ENCODE results near the gene PTCSC3. TPM values are rescaled to one million over a fixed set of nuclear protein-coding genes. Genes with fewer than 3 reads are reported as not detected.

PTCSC3 gene
- total RNA-seq, 2 experiments from 2014 or later: not detected

DNA sequence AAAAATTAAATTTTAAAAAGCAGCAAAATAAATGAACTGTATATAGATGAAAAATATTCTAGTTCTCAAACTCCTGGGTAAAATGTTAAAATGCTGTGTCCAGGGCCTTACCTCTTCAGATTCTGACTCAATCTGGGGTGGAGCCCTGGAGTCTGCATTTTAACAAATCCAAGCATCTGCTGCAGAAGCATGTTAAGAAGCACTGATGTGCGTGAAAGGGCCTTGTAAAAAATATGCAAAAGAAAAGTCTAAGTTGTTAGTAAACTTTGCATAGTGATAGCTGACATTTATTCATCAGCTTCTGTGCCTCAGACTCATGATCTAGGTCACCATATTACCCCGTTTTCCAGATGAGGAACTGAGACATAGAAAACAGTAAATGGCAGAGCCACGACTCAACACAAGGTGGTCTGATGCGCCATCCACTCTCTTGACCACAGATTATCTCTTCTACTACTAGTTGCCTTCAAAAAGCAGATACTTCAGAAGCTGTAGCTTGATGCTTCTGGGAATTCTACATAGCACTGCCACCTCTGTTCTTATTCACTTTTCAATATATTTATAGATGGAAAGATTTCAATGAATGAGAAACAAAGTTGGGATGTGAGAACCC is 28.0 kb upstream of the PTCSC3 start:
- no peaks in the 10 kb centered on the region for H3K36me3 Mint-ChIP-seq

DNA sequence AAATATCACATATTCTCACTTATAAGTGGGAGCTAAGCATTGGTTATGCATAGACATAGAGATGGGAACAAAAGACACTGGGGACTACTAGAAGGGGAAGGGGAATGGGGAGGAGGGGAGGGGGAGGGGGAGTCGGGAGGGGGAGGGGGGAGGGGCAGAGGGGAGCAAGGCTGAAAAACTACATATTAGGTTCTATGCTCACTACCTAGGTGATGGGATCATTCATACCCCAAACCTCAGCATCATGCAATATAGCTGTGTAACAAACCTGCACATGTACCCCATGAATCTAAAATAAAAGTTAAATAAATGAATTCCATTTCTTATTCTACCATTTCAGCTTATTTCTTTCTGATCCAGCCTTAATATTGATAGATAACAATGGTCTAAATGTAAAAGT is 21.9 kb upstream of the PTCSC3 start:
- Mint-ChIP-seq H3K36me3 (no peaks in the 10 kb centered on the region), H3K27me3 (peaks cover 29% of the 10 kb centered on the region), H3K4me3 (no peak overlapping the region), H3K27ac (no peak overlapping the region), H3K9me3 (peaks cover 2% of the 10 kb centered on the region), H3K4me1 (peaks cover 2% of the 10 kb centered on the region)
- no peak for DNase-seq

More for the DNA sequence above, 28.0 kb upstream of the PTCSC3 start:
- Mint-ChIP-seq H3K4me1 (no peaks in the 10 kb centered on the region), H3K9me3 (peaks cover 10% of the 10 kb centered on the region), H3K4me3 (no peak overlapping the region), H3K27me3 (peaks cover 22% of the 10 kb centered on the region), H3K27ac (no peak overlapping the region)
- DNase-seq: no peak

DNA sequence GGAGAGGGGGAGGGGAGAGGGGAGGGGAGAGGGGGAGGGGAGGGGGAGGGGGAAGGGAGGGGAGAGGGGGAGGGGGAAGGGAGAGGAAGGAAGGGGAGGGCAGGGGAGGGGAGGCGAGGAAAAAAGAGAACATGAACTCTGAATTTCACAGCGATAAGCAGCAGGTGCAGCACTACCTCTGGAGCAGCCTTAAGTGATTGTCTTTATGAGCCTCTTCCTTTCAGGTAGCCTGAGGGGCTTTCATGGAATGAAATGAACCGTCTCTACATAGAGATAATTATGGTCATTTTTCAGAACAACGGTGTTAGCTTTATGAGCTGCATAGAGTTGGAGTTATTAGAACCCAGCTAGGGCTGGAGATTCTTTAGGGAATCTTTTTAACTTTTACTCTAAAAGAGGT is 18.1 kb upstream of the PTCSC3 start:
- DNase-seq: no peak
- Mint-ChIP-seq H3K9me3 (no peaks in the 10 kb centered on the region), H3K4me1 (peaks cover 2% of the 10 kb centered on the region), H3K36me3 (no peaks in the 10 kb centered on the region), H3K4me3 (no peak overlapping the region), H3K27ac (no peak overlapping the region), H3K27me3 (peaks cover 19% of the 10 kb centered on the region)

DNA sequence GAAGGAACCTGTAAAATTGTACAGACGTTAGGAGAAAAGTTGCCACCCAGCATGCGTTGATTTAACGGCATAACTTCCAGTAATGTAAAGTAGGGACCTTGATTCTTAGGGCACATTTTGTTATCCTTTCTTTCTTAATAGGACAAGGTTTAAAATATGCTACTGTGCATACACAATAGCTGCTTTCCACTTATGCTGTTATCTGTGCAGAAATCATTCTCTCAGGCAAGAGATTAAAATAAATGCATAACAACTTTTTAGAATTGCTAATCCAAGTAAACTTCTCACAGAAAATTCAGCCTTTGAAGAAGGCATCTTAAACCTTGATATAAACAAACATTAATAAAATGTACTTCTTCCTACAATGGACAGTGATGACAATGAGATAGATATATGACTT is 16.0 kb upstream of the PTCSC3 start:
- Mint-ChIP-seq H3K4me3 (no peak overlapping the region), H3K9me3 (no peaks in the 10 kb centered on the region), H3K27ac (no peak overlapping the region), H3K36me3 (no peaks in the 10 kb centered on the region), H3K27me3 (peaks cover 6% of the 10 kb centered on the region), H3K4me1 (no peaks in the 10 kb centered on the region)
- DNase-seq: no peak

DNA sequence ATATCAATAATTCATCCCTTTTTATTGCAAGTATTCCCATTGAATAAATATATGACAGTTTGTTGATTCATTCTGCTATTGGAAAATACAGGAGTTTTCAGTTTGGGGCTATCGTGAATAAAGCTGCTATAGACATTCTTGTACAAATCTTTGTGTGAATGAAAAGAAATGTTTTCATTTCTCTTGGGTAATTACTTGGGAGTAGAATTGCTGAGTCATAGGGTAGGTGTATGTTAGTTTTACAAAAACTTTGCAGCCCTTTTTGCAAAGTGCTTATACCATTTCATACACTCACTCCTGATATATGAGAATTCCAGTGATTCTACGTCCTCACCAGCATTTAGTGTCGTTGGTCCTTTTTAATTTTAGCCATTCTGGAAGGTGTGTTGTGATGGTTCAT is 6.9 kb upstream of the PTCSC3 start:
- no peak for DNase-seq
- Mint-ChIP-seq H3K4me3 (no peak overlapping the region), H3K27me3 (peaks cover 5% of the 10 kb centered on the region), H3K4me1 (no peaks in the 10 kb centered on the region), H3K9me3 (peaks cover 2% of the 10 kb centered on the region), H3K27ac (no peak overlapping the region), H3K36me3 (no peaks in the 10 kb centered on the region)

DNA sequence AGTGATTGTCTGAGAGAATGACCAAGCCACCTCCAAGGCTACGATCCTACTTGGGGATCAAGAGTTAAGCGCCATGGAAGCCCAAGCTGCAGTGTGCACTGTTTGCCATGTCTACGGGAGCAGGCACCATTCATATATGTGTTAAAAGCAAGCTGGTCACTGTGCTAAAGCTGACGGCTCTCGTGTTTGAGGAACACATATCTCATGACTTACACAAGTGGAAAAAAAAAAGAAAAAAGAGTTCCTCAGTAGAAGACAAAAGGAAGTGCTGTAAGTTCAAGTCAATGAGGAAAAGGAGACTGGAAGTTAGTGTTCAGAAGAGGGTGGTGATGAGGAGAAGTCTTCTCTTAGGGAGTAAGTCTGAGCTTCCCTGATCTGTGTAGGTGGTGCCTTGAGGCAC is 4.9 kb upstream of the PTCSC3 start:
- Mint-ChIP-seq H3K27me3 (peaks cover 10% of the 10 kb centered on the region), H3K9me3 (no peaks in the 10 kb centered on the region), H3K4me3 (no peak overlapping the region), H3K36me3 (no peaks in the 10 kb centered on the region), H3K4me1 (no peaks in the 10 kb centered on the region), H3K27ac (no peak overlapping the region)
- DNase-seq: no peak

DNA sequence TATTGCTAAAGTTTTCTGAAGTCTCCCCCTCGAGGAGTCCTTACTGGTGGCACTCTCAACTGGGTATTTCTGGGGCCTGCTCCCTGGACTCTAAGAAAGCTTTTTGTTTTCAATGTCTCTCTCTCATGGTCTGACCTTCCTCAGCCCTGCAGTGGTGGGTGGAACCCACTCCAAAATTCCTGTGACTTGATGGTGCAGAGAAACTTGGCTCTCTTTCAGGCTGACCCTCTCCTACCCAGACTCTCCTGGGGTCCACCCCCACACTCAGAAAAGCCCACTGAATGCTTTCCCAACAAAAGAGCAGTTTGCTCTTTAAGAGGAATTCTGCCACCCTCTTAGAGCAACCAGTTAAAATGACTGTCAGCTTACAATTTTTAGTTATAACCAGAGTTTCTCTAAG is 967 bp upstream of the PTCSC3 start:
- Mint-ChIP-seq H3K4me3 (no peak overlapping the region), H3K9me3 (no peaks in the 10 kb centered on the region), H3K36me3 (no peaks in the 10 kb centered on the region), H3K4me1 (no peaks in the 10 kb centered on the region), H3K27ac (no peak overlapping the region), H3K27me3 (peaks cover 15% of the 10 kb centered on the region)
- no peak for DNase-seq

DNA sequence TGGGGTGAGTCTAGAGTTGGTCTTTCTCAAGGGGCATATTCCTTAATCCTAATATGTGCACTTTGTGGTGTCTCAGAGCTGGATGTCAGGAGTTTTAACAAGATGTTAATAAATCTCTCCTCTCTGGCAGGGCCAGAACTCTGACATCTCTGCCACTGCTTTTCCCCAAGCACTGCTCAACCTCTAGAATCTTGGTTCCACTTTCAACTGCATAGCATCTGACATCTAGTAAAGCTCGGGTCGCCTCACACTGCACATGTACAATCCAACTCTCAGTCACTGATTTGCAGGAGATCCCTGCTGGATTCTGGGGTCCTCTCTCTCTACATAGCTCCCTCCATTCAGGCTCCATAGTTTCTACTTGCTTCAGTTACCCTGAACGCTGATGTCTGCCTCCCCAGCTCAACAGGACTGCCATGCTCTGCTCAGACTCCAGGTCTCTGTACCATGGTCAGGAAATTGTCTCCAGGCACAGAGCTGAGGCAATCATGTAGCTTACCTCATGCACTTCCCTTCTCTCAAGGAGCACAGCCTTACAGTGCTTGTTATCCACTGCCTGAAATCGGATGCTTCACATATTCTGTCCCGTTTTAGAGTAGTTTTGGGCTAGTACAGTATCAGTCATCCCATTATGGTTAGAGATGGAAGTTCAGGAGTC is 1.6 kb downstream of the PTCSC3 start:
- Mint-ChIP-seq H3K4me3 (no peak overlapping the region), H3K4me1 (no peaks in the 10 kb centered on the region), H3K27ac (no peak overlapping the region), H3K9me3 (no peaks in the 10 kb centered on the region), H3K36me3 (no peaks in the 10 kb centered on the region), H3K27me3 (peaks cover 11% of the 10 kb centered on the region)
- DNase-seq: no peak

DNA sequence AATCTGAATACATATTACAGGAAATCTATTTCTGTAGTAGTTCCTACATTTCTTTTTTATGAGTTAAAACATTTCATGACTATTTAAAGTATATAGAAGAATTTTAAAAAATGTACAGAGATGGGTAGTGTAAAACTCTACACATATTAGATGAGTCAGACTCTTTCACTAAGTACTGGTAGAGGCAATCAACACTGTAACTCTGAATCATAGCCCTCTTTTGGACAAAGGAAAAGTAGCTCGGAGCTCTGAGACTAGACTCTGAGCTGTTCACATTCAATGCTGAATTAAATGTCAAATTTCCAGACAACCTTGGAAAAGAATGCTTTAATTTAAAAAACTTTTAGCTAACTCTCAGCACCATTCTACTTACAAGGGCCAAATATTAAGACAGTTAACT is 3.4 kb downstream of the PTCSC3 start:
- H3K4me3 Mint-ChIP-seq: no peak overlapping the region
- H3K27ac Mint-ChIP-seq: no peak overlapping the region
- H3K9me3 Mint-ChIP-seq: no peaks in the 10 kb centered on the region
- no peaks in the 10 kb centered on the region for H3K36me3 Mint-ChIP-seq
- H3K27me3 Mint-ChIP-seq: peaks cover 16% of the 10 kb centered on the region
- no peak for DNase-seq
- H3K4me1 Mint-ChIP-seq: no peaks in the 10 kb centered on the region

DNA sequence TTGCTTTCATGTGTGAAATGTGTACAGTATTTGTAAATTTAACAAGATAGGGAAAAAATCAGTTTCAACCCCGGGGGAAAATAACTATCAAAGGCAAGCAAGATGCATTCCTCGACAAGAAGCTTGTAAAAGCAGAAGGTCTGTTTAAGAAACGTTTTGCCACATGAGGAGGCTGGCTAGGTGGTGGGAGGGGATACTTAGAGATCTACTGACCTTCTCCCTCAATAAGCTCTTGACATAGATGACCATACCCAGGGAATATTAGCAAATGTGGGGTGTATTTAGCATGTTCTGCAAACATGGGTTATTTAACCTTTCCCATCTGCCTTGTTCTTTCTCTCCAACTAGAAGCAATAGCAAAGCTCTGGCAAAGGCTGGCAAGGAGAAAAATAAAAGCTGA is 4.9 kb downstream of the PTCSC3 start:
- Mint-ChIP-seq H3K27me3 (peaks cover 11% of the 10 kb centered on the region), H3K27ac (no peak overlapping the region), H3K9me3 (no peaks in the 10 kb centered on the region), H3K4me1 (no peaks in the 10 kb centered on the region), H3K36me3 (no peaks in the 10 kb centered on the region), H3K4me3 (no peak overlapping the region)
- no peak for DNase-seq

DNA sequence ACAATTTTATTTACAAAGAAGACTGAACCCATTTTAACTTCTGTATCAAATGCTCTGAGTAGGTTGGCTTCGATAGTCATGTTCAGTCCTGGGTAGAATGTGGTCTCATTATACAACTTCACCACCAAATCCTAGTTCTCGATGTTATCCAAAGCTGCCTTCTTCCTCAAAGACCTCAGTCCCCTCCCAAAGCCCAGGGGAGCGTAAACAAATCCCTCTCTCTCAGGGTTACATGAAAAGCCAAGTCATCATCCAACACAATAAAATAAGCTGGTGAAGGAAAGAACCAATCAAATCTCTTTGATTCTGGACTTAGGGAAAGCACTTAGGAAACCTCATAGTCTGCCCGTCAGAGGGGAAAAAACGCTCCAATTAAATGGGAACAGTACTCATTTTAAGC is 9.1 kb downstream of the PTCSC3 start:
- no peaks in the 10 kb centered on the region for H3K4me1 Mint-ChIP-seq
- no peak overlapping the region for H3K27ac Mint-ChIP-seq
- H3K36me3 Mint-ChIP-seq: no peaks in the 10 kb centered on the region
- no peaks in the 10 kb centered on the region for H3K9me3 Mint-ChIP-seq
- no peak for DNase-seq
- H3K4me3 Mint-ChIP-seq: no peak overlapping the region
- H3K27me3 Mint-ChIP-seq: peaks cover 16% of the 10 kb centered on the region

DNA sequence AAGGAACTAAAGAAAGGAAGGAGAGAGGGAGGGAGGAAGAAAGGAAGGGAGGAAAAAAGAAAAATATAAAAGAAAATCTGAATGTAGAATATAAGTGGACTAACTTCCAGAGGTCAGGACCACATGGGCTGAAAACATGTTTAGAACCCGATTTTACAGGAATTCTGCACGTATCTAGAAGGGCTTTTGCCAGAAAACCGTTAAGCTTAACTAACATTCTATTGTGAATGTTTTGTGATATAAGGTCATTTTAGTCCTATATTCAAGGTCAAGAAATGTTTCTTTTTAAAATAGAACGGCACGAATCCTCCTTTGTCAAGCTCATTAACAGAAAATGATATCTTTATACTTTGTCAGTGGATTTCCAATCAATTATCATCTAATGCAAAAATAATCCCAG is 13.1 kb downstream of the PTCSC3 start:
- Mint-ChIP-seq H3K27me3 (peaks cover 10% of the 10 kb centered on the region), H3K27ac (no peak overlapping the region), H3K36me3 (no peaks in the 10 kb centered on the region), H3K9me3 (no peaks in the 10 kb centered on the region), H3K4me3 (no peak overlapping the region), H3K4me1 (no peaks in the 10 kb centered on the region)
- no peak for DNase-seq

DNA sequence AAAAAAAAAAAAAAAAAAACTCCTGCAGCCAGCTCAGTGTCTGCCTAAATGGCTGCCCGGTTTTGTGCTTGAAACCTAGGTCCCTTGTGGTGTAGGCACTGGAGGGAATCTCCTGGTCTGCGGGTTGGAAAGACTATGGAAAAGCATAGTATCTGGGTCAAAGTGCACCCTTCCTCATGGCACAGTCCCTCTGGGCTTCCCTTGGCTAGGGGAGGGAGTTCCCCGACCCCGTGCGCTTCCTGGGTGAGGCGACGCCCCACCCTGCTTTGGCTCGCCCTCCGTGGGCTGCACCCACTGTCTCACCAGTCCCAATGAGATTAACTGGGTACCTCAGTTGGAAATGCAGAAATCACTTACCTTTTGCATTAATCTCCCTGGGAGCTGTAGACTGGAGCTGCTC is 14.3 kb downstream of the PTCSC3 start:
- Mint-ChIP-seq H3K27ac (no peak overlapping the region), H3K4me3 (no peak overlapping the region), H3K9me3 (no peaks in the 10 kb centered on the region), H3K27me3 (peaks cover 15% of the 10 kb centered on the region), H3K36me3 (no peaks in the 10 kb centered on the region), H3K4me1 (no peaks in the 10 kb centered on the region)
- DNase-seq: no peak

DNA sequence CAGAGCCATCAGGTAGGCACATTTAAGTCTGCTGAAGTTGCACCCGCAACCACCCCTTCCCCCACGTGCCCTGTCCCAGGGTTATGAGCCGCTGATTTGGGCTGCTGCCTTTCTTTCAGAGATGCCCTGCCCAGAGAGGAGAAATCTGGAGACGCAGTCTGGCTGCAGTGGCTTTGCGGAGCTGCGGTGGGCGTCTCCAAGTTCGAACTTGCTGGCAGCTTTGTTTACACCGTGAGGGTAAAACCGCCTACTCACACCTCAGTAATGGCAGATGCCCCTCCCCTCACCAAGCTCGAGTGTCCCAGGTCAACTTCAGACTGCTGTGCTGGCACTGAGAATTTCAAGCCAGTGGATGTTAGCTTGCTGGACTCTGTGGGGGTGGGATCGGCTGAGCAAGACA is 14.7 kb downstream of the PTCSC3 start:
- peaks cover 18% of the 10 kb centered on the region for H3K27me3 Mint-ChIP-seq
- no peak overlapping the region for H3K4me3 Mint-ChIP-seq
- no peak for DNase-seq
- H3K36me3 Mint-ChIP-seq: no peaks in the 10 kb centered on the region
- H3K4me1 Mint-ChIP-seq: no peaks in the 10 kb centered on the region
- no peak overlapping the region for H3K27ac Mint-ChIP-seq
- peaks cover 3% of the 10 kb centered on the region for H3K9me3 Mint-ChIP-seq

DNA sequence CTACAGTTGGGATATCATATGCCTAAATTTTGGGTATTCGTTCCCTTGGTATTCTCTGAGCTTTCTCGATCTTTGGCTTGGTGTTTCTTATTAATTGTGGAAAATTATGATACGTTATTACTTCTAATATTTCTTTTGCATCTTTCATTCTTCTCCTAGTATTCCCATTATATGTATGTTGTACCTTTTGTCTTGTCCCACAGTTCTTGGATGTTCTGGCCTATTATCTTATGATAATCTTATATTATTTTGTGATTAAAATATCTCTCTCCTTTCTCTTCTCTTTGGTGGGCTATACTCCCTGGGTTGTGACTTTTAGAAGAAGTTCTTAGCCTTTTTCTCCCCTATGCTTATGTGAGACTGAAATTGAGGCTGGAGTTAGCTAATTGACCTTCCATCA is 25.2 kb downstream of the PTCSC3 start:
- Mint-ChIP-seq H3K27me3 (peaks cover 5% of the 10 kb centered on the region), H3K27ac (no peak overlapping the region), H3K4me1 (no peaks in the 10 kb centered on the region), H3K36me3 (no peaks in the 10 kb centered on the region), H3K9me3 (peaks cover 9% of the 10 kb centered on the region), H3K4me3 (no peak overlapping the region)
- DNase-seq: no peak

DNA sequence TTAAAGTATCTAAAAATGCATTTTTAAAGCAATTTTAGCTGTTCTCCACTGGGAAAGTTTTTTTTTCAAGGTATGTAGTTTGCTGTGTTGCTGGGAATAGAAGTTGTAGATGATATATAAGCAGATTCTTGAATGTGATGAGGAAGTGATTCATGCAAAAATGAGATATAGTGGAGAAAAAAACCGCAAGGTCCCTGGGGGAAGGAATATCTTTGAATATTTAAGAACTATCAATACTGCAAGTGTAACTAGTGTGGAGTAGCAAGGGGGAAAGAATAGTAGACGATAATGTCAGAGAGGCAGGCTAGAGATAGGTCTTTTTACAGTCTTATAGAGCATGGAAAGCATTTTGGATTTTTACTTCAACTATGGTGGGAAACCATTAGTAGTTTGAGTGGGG is 42.5 kb downstream of the PTCSC3 start:
- no peaks in the 10 kb centered on the region for H3K4me1 Mint-ChIP-seq
- H3K9me3 Mint-ChIP-seq: no peaks in the 10 kb centered on the region
- peaks cover 8% of the 10 kb centered on the region for H3K27me3 Mint-ChIP-seq
- H3K4me3 Mint-ChIP-seq: no peak overlapping the region
- no peak overlapping the region for H3K27ac Mint-ChIP-seq
- no peak for DNase-seq
- H3K36me3 Mint-ChIP-seq: no peaks in the 10 kb centered on the region
